Activated T-cell treated with anti-CD3 and anti-CD28 coated beads for 48 hours (primary cell): ENCODE measurements around the gene USH1G.
"Not testable (repeated sequence)": the region's sequence is repeated elsewhere in the genome, so short reads cannot be mapped to it uniquely, and the experiment has no call there.

Source experiments
- DNase-seq: peaks from one replicate; pipeline ENCODE4 v3.0.0-alpha.2; 2020; ENCODE audit warnings: low read depth

The USH1G gene

DNA sequence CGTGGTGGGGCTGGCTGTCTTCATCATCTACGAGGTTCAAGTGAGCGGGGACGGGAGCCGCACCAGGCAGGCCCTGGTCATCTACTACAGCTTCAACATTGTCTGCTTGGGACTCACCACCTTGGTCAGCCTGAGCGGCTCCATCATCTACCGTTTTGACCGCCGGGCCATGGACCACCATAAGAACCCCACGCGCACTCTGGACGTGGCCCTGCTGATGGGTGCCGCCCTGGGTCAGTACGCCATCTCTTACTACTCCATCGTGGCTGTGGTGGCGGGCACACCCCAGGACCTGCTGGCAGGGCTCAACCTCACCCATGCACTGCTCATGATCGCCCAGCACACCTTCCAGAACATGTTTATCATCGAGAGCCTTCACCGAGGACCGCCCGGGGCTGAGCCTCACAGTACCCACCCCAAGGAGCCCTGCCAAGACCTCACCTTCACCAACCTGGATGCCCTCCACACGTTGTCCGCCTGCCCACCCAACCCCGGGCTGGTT, 7.5 kb upstream of the USH1G start:
- DNase-seq = no peak

DNA sequence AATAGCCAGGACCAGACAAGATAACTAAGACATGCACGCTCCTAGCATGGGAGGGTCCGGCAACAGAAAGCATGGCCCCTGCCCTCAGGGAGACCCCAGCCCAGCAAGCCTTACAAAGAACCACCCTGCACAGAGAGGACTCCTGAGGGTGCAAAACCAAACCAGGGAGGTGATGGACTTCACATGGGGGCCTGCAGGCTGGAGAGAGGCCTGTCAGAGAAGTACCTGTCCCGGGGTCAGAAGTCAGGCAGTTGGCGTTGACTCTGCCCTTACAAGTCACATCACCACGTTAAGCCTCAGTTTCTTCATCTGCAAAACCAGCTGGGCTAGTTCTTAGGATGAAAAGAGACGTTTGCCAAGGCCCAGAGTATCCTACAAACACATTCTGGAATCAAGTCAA, 5.7 kb upstream of the USH1G start:
- no peak for DNase-seq

DNA sequence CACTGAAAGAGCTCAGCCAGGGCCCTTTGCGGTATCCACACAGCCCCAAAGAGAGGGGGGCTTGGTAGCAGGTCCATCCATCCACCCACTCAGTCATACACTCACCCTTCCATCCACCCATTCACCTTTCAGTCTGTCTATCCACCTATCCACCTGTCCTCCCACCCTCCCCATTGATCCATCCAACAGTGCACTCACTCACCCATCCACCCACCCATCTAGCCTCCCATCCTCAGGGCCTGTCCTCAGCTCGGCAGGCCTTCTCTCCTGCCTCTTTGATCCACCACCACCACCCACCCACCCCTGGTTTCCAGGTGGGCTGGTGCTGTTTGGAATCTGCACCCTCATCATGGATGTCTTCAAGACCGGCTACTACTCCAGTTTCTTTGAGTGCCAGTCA, 2.2 kb upstream of the USH1G start:
- DNase-seq = no peak

DNA sequence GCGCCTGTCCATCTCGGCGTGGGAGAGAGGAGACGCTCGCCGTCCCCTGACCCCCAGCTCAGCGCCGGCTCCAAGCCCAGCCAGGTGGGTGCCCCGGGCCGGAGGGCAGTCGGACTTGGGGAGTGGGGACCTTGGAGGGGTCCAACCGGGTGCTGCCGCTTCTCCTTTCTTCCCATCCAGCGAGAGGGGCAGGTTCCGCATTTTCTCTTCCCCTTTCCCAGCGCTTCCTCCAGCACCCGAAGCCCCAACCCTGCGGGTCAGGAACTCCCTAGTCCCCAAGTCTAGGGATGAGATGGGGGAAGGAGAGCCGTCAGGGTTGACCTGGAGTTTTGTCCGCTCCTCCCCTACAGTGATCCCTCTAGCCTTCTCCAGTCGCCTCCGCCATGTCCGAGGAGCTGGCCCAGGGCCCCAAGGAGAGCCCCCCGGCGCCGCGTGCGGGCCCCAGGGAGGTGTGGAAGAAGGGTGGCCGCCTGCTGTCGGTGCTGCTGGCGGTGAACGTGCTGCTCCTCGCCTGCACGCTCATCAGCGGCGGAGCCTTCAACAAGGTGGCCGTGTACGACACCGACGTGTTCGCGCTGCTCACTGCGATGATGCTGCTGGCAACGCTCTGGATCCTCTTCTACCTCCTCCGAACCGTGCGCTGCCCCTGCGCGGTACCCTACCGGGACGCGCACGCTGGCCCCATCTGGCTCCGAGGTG, 1.3 kb upstream of the USH1G start, which contains the start of gene OTOP2:
Gene OTOP2 (plus strand): TSS at position 24 of the 699 bp plus-strand sequence. CDS start 360 bp downstream, at position 384.
- no peak for DNase-seq

DNA sequence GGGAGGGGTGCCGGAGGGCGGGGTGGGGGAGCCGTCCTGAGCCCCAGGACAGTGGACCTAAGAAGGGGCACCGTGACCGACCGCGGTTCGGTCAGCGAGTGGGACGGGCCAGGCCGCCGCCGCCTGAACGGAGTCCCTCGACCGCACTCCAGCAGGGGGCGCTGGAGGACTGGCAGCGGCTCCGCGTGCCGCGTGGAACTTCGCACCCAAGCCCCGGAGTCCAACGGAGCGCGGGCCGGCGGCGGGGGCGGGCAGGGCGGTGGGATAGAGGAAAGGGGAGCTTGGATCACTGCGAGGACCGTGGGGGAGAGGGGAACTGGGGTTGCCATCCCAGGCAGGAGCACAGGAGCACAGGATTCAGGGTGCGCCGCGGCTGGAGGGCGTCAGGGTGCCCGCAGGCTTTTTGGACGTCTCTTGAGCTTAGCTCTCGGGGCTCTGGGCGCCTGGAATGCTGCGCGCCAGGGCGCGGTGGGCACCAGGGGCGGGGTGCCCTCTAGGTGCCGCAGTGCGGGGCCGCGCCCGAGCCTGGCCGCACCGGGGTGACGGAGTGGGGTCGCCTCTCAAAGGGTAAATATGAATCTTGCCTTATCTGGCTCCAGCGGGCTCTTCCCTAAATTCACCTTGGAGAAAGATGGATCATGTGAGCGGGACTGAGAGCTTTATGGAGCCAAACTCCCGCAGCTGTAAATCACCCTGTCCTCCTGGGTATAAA, 639 bp upstream of the USH1G start:
- DNase-seq = peak; percentile 76

DNA sequence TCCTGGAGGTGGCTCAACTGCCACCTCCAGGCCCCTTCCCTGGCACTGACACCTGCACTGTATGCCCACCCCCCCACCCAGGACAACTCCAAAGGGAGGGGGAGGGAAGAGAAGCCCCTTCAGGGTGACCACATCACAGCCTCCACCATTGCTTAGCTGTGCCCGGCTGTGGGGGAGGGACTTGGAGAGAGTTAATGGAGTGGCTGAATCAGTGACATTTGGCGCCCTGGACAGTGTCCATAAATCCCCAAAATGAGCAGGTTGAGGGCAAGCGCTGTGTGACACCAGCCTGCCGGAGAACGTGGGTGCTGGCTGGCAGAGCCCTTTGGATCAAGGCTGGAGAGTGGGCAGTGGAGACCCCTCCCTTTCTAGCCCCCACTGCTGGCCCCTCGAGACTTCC, 883 bp downstream of the USH1G start:
- DNase-seq = no peak

DNA sequence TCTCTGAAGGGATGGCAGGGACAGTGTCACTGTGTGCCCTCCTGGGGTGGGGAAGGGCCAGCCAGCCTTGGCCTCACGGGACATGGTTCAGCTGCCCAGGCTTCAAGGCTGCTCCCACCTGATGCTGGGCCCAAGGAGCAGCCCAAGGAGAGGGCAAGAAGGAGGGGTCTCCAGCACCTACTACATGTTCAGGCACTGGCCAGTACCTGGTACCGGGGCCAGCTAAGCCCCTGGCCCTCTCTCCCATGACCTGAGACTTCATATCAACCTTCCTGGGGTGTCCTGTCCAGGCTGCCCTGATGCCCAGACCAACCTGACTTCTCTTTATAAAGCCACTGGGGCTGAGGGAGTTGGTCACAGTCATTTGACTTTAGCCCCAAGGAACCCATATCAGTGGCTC, 1.3 kb downstream of the USH1G start:
- DNase-seq = no peak

DNA sequence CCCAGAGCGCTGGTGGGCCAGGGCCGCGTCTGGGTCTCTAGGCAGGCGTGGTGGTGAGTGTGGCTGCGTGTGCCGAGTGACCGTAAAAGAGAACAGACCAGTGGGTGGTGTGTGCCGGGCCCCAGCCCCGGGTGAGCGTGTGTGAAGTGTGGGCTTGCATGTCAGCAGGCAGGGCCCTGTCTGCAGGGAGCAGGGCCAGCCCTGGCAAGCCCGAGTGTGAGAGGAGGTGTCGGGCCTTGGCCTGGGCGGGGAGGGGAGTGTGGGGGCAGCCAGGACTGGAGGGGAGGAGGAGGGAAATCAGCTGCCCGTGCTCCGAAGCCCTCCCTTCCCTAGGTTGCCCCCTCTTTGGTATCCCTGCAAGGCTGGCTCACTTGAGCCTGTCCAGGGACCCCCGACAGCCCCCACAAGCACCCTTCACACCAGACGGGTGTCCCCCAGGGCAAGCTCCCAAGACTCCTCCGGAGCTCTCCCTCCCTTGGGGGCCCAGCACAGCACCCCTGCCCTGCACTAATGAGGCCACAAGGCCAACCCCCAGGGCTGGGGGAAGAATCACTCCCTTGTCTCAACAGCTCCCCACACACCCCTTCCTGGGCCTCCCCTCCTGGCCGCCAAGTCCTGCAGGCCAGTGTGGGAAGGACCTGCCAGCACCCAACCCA, 1.9 kb downstream of the USH1G start:
- no peak for DNase-seq

DNA sequence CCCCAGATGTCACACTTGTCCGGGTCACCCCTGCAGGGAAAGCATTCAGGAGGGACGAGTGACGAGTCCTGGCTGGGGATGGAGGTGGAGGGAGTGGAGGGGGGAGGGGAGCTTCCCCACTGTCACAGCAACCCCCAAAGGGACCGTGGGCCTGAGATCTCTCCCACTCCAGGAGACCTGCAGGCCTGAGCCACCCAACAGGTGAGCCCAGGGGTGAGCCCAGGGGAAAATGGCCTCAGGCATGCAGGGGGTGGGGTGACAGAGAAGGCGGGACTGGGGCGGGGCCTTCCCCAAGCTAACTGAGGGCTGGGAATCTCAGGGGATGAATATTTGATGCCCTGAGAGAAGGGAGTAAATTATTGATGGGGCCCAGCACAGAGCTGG, 2.4 kb downstream of the USH1G start:
- DNase-seq = no peak

DNA sequence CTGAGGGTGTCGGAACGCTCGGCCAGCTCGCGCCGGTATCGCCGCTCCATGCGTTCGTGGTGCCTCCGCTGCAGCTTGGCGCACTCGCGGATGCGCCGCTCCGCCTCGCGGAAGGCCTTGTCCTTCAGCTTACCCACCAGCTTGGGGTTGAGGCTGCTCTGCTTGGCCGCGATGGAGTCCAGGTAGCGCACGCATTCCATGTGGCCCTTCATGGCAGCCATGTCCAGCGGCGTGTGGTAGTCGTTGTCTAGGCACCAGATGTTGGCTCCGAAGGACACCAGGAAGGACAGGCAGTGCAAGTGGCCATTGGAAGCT, 2.8 kb downstream of the USH1G start:
- DNase-seq = no peak

DNA sequence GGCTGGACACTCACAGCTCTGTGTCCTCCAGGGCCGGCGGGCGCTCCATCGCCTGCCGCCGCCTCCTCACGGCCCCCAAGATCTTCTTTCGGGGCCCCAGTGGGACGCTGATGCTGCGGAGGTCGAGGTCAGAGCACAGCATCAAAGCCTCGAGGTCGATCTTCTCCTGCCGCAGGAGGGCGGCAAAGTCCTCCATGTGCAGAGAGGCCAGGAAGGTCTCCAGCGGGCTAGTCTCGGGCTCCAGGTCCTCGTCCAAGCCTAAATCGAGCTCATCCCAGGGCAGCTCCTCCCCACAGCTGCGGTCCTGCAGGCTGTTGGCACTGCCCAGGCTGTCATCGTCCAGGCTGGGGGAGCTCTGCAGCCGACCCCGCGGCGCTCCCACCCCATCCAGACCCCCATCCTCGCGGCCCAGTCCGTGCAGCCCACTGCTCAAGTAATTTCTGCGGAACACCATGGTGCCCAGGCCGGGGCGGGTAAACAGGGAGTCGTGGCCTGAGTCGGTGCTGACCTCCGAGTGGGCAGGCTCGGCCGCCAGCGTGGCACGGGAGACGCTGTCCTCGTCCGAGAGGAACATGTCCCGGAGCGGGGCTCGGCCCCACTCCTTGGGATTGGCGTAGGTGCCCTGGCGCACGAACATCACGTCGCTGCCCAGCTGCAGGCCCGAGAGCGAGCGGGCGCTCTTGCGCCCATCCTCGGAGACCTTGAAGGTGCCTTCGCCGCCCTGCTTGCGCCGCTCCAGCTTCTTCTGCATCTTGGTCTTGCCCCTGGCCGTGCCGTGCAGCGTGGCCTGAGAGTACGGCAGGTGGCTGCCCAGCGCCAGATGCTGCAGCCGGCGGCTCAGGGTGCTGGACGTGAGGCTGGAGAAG, 3.4 kb downstream of the USH1G start:
- no peak for DNase-seq

DNA sequence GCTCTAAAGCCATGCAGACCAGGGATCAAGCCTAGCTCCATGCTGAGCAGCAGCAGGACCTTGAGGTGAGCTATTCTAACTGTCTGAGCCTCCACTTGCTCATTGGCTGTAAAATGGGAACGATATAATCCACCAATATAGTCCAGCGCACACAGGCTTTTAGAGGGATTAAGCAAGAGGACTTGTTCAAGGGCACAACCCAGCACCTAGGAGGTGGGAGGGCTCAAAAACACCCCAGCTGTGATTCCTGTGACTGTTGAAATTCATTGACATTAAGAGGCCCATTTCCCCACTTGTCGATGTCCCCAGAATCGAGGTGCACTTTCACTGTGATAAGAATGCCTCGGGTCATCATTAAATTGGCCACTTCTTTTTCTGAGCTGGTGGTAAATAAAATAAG, 4.1 kb downstream of the USH1G start:
- no peak for DNase-seq

DNA sequence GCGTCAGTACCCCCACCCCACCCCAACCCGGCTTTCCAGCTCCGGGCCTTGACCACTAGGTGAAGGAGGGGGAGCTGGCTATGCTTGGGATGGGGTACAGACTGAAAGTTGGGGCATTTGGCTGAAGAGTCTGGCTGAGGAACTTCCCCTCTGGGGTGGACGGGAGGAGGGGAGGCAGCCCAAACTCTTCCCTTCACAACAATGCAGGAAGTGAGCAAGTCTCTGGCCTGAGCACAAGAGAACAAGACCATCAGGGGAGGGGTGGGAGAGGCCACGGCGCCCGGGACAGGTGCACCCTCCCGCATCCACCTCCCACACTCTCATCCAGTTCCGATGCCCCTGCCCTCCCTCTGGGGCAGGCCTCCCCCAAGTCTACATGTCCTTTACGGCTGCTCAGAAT, 5.6 kb downstream of the USH1G start:
- DNase-seq = no peak

DNA sequence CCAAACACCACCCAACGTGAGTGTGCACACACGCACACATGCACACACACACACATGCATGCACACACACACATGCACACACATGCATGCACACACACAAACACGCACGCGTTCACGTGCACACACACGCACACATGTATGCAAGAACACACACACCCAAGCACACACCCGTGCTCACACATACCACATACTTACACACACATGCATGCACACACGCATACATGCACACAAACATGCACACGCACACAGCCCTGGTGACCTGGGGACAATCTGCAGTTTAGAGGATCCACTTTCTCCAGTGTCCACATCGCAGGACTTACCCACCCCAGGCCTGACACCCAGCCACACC, 6.2 kb downstream of the USH1G start:
- DNase-seq = no peak

DNA sequence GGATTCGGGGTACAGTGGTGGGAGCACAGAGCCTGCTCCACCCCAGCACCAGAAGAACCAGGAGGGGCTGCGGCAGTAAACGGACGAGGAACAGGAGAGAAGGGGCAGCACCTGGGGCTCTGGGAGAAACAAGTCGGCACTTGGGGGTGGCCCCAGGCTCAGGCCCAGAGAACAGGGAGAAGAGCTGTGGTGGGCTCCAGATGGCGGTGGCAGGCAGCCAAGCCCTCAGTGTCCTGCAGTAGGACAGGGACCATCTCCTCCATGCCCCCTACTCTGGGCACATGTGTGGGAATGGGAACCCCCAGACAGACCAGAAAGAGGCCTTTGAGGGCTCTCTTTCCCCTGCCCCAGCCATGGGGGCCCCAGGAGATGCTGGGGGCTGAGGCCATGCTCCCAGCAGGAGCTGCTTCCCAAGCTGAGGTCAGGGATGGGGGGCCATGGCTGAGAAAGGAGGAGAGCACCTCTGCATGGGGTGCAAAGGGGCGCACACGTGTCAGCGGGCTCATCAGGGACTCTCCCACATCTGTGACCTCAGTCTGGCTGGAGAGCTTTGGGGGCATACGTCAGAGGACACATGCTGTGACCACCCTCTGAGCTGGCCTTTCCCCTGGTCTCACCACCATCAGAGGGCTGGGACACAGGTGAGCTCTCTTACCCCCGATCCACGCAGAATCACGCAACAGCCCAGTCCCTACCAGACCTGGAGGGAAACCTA, 6.8 kb downstream of the USH1G start:
- no peak for DNase-seq

DNA sequence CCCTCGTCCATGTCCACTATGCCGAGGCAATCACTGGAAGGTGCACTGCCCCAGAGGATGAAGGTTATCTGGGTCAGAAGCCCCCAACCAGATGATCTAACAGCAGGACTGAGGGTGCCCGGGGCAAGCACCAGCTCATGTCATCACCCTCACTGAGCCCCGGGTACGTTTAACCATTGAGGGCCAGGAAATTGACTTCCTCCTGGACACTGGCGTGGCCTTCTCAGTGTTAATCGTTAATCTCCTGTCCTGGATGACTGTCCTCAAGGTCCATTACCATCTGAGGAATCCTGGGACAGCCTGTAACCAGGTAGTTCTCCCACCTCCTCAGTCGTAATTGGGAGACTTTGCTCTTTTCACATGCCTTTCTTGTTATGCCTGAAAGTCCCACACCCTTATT, 11.6 kb downstream of the USH1G start:
- DNase-seq = not testable (repeated sequence)

DNA sequence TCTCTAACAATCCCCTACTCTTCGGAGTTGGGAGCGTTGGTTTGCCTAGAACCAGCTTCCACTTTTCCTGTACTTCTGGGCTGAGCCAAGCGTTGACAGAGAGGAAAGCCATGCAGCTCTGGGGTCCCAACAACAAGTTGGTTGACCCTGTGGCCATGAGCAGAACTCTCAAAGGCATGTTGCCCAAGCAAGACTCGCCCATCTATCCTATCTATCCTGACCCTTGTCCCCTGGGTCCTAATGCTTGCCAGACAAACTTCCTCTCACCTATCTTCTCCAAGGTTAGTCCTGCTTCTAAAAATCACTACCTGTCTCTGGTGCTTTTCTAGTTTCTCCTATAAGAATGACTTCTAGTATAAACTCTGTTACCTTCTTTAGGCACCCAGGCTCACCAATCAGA, 14.0 kb downstream of the USH1G start:
- DNase-seq = not testable (repeated sequence)

DNA sequence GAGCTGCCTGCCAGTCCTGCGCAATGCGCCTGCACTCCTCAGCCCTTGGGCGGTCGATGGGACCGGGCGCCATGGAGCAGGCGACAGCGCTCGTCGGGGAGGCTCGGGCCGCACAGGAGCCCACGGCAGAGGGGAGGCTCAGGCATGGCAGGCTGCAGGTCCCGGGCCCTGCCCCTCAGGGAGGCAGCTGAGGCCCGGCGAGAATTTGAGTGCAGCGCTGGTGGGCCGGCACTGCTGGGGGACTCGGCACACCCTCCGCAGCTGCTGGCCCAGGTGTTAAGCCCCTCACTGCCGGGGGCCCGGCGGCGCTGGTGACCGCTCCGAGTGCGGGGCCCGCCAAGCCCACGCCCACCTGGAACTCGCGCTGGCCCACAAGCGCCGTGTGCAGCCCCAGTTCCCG, 16.0 kb downstream of the USH1G start:
- no peak for DNase-seq

DNA sequence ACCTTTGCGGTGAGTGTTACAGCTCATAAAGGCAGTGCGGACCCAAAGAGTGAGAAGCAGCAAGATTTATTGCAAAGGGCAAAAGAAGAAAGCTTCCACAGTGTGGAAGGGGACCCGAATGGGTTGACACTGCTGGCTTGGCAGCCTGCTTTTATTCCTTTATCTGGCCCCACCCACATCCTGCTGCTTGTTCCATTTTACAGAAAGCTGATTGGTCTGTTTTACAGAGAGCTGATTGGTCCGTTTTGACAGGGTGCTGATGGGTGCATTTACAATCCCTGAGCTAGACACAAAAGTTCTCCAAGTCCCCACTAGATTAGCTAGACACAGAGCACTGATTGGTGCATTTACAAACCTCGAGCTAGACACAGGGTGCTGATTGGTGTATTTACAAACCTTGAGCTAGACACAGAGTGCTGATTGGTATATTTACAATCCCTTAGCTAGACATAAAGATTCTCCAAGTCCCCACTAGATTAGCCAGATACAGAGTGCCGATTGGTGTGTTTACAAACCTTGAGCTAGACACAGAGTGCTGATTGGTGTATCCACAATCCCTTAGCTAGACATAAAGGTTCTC, 16.8 kb downstream of the USH1G start:
- not testable (repeated sequence) for DNase-seq

DNA sequence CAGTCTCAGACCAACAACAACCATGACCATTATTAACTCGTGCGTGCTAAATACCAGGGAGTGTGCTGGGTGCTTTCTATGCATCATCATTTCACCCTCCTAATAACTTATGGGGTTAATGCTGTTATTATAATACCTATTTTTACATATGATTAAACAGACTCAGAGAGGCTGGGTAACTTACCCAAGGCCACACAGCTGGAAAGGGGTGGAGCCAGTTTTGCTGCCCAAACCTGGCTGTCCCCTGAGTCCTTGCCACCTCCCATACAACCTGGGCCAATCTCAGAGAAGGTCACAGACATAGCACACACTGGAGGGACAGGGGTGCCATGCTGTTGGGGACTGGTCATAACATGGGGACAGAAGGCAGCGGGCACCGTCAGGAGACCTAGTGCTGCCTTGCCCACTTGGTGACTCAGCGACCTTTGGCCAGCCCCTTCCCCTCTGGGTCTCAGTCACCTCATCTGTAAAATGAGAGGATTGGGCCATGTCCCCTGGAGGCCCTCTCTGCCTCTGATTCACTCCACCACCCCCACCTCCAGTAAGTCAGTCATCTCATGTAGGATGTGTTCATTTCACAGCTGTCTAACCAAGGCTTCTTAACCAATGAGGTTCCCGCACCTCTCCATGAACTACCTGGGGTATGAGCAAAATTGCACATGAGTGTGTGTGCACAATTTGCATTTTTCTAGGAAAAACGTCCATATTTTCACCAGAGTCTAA, 18.2 kb downstream of the USH1G start:
- no peak for DNase-seq

DNA sequence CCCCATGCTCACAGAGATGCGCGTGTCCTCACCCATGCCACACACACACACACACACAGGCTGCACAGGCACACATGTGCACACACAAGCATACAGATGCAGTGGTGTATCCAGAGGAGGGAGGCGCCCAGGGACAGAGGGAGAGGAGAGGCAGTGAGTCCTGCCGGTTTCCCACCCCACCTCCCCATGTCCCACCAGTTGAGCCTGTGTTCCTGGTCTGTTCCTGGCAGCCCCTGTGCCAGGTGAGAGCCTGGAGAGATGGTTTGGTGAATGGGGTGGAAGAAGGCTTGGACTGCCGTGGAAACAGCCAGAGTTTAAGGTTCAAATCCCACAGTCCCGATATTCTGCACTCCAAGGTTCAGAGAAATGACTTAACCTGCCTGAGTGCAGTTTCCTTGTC, 19.4 kb downstream of the USH1G start:
- DNase-seq = no peak
